MM.1S (cell line): Measurements from ENCODE around the gene TMIGD2.

Experiments used
- CTCF ChIP-seq: fragments of 300-600 bp; sonication (generic); IDR thresholded peaks from 2 replicates; pipeline ENCODE4 v1.5.1; 2016; ENCODE audit warnings: antibody characterized with exemption, low read length, mixed read lengths
- EZH2 ChIP-seq: fragments of 300-600 bp; sonication (generic); optimal IDR thresholded peaks from 2 replicates; pipeline ENCODE3; 2017; ENCODE audit warnings: low read depth, mild to moderate bottlenecking, antibody characterized with exemption, low read length, mixed read lengths

GRCh38 chr19:4268816-4269430 lies 33.3 kb downstream of the TMIGD2 start:
- TF ChIP-seq EZH2 (no peak), CTCF (no peak)
